ENCODE data around the gene SPATA33. TPM values are rescaled to one million over a fixed set of nuclear protein-coding genes. Genes with fewer than 3 reads are reported as not detected.

The SPATA33 gene
- total RNA-seq, 1 donor from 2014 or later = 13.8 TPM

DNA sequence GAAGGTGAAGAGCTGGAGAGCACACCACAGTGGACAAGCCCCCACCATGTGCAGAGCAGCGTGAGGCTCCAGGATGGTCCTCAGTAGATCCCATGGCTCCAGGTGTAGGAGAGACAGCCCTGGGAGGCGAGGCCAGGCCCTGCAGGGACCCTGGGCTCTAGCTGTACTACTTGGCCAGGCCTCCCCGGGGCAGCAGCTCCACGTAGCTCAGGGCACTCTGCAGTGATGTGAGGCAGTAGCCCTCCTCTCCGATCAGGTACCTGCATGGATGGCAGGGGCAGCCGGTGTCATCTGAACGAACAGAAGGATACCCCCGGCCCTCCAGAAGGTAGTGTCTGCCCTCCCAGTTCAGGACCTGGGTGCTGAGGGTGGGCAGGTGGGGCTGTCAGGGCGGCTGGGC lies 50.1 kb downstream of the SPATA33 start:
- DNase-seq (ENCODE audit: low spot score) = no peak
- no peak overlapping the region for H3K27ac Mint-ChIP-seq (ENCODE audit: unreplicated experiment)
- H3K36me3 Mint-ChIP-seq (ENCODE audit: low read depth, unreplicated experiment) = no peaks in the 10 kb centered on the region
- no peaks in the 10 kb centered on the region for H3K9me3 Mint-ChIP-seq (ENCODE audit: unreplicated experiment)
- H3K4me3 Mint-ChIP-seq (ENCODE audit: unreplicated experiment) = no peak overlapping the region
- H3K4me1 Mint-ChIP-seq (ENCODE audit: unreplicated experiment) = no peaks in the 10 kb centered on the region
- TF ChIP-seq, protein P1, sequence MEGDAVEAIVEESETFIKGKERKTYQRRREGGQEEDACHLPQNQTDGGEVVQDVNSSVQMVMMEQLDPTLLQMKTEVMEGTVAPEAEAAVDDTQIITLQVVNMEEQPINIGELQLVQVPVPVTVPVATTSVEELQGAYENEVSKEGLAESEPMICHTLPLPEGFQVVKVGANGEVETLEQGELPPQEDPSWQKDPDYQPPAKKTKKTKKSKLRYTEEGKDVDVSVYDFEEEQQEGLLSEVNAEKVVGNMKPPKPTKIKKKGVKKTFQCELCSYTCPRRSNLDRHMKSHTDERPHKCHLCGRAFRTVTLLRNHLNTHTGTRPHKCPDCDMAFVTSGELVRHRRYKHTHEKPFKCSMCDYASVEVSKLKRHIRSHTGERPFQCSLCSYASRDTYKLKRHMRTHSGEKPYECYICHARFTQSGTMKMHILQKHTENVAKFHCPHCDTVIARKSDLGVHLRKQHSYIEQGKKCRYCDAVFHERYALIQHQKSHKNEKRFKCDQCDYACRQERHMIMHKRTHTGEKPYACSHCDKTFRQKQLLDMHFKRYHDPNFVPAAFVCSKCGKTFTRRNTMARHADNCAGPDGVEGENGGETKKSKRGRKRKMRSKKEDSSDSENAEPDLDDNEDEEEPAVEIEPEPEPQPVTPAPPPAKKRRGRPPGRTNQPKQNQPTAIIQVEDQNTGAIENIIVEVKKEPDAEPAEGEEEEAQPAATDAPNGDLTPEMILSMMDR (IDR thresholded peaks at IDR 0.05; ENCODE audit: unreplicated experiment) = no peak
- peaks cover 7% of the 10 kb centered on the region for H3K27me3 Mint-ChIP-seq (ENCODE audit: unreplicated experiment)

DNA sequence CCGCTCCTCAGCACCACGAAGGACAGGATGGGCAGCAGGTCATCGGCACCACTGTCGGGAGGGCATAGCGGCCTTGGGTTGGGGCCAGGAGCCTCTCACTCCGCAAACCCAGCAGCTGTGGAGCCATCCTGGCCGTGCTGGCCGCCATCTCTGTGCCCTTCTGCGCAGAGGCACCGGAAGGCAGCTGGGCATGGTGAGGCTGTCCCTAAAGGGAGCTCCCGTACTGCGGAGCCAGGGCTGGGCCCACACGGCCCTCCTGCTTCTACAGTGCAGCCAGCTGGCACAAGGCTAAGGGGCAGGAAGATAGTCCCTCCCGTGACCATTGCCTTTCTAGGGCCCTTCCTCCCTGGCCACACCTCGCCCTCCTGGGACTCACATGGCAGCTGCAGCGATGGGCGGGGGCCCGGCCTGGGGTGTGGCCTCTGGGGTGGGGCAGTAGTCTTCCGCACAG lies 50.9 kb downstream of the SPATA33 start:
- Mint-ChIP-seq H3K9me3 (ENCODE audit: unreplicated experiment) (no peaks in the 10 kb centered on the region), H3K4me3 (ENCODE audit: unreplicated experiment) (no peak overlapping the region), H3K27me3 (ENCODE audit: unreplicated experiment) (peaks cover 3% of the 10 kb centered on the region), H3K36me3 (ENCODE audit: low read depth, unreplicated experiment) (no peaks in the 10 kb centered on the region), H3K4me1 (ENCODE audit: unreplicated experiment) (no peaks in the 10 kb centered on the region), H3K27ac (ENCODE audit: unreplicated experiment) (no peak overlapping the region)
- DNase-seq (ENCODE audit: low spot score) = no peak
- TF ChIP-seq, protein P1 (IDR thresholded peaks at IDR 0.05; ENCODE audit: unreplicated experiment) = no peak

DNA sequence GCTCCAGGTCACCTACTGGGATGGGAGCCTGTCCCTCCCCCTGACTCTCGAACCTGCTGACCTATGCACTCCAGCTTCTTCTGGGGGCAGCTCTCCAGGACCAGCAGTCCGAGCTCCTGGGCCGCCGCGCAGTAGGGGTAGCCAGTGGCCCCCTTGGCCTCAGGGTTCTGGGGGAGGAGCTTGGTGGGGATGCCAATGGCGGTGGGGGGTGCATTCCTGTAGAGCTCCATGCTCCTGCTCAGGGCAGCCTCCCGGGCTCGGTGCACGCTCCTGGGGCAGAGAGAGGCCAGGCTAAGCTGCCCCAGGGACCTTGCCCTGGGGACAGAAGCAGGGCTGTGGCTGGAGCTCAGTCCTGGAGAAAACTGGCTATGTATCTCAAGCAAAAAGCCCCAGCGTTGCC lies 51.5 kb downstream of the SPATA33 start:
- Mint-ChIP-seq H3K27ac (ENCODE audit: unreplicated experiment) (no peak overlapping the region), H3K27me3 (ENCODE audit: unreplicated experiment) (peaks cover 2% of the 10 kb centered on the region), H3K36me3 (ENCODE audit: low read depth, unreplicated experiment) (no peaks in the 10 kb centered on the region), H3K4me1 (ENCODE audit: unreplicated experiment) (no peaks in the 10 kb centered on the region), H3K9me3 (ENCODE audit: unreplicated experiment) (no peaks in the 10 kb centered on the region), H3K4me3 (ENCODE audit: unreplicated experiment) (no peak overlapping the region)
- DNase-seq (ENCODE audit: low spot score) = no peak
- TF ChIP-seq, protein P1 (IDR thresholded peaks at IDR 0.05; ENCODE audit: unreplicated experiment) = no peak

DNA sequence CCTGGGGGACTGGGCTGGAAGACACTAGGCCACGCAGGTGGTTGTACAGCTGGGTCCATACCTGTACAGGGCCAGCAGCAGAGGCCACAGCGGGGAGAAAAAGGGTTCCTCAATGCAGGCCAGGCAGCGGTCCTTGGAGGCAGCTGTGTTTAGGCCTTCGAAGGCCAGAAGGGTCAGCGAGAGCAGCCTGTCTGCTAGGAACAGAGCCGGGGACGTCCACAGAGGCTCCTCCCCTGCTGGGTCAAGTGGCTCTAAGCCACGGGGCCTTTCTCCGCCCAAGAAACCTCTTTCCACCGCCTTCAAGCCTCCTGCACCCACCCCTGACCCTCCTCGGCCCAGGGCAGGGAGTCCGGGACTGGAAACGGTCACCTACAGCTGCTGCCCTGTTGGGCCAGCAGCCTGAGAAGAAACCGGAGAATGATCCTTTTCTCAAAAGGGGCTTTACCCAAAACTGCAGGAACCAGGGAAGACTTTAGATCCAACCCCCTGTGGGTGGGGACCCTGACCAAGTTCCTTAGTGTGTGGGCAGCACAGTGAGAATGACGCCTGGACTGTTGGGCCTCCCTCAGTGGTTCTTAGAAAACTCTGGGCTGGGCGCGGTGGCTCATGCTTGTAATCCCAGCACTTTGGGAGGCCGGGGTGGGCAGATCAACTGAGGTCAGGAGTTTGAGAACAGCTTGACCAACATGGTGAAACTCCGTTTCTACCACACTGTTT lies 52.2 kb downstream of the SPATA33 start:
- Mint-ChIP-seq H3K4me3 (ENCODE audit: unreplicated experiment) (peak overlapping the region; percentile 15), H3K36me3 (ENCODE audit: low read depth, unreplicated experiment) (no peaks in the 10 kb centered on the region), H3K27me3 (ENCODE audit: unreplicated experiment) (peaks cover 2% of the 10 kb centered on the region), H3K4me1 (ENCODE audit: unreplicated experiment) (no peaks in the 10 kb centered on the region), H3K27ac (ENCODE audit: unreplicated experiment) (no peak overlapping the region), H3K9me3 (ENCODE audit: unreplicated experiment) (no peaks in the 10 kb centered on the region)
- TF ChIP-seq, protein P1 (IDR thresholded peaks at IDR 0.05; ENCODE audit: unreplicated experiment) = no peak
- DNase-seq (ENCODE audit: low spot score) = no peak

DNA sequence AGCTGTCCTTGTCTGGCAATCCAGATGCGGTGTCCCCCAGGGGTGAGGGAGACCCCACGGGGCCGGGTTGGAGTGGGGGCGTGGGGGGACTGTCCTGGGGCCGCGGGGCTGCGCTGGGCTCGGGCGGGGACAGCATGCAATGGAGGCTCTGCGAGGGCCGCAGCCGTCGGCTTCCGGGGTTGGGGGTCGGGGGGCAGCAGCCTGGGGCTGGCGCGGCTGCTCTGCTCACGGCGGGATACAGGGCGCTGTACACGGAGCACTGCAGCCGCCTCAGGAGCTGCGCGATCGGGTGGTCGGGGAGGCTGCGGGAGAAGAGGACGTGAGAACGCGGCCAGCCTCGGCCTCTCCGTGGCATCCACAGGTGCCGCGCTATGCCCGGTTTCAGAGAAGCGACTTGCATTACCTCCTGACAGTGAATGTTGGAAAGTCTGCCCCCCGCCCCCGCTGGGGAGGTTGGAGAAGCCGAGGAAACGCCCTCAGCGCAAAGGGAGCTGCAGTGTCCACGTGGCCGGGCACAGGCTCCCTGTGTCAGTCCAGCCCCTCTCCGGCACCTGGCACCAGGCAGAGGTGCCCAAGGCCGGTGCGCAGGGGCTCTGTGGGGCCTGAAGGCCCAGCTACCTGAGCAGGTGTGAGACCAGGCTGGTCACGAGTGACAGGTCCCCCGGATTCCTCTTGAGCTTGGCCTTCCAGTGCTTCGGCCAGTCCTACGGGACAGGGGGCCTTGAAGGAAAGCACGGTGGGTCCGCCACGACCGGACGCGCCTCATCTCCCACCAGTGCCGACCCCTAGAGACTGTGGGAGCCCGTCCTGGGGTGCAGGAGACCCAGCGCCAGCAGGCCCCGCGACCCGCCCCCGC lies 53.3 kb downstream of the SPATA33 start:
- Mint-ChIP-seq H3K4me1 (ENCODE audit: unreplicated experiment) (no peaks in the 10 kb centered on the region), H3K36me3 (ENCODE audit: low read depth, unreplicated experiment) (no peaks in the 10 kb centered on the region), H3K9me3 (ENCODE audit: unreplicated experiment) (no peaks in the 10 kb centered on the region), H3K27ac (ENCODE audit: unreplicated experiment) (no peak overlapping the region), H3K4me3 (ENCODE audit: unreplicated experiment) (no peak overlapping the region), H3K27me3 (ENCODE audit: unreplicated experiment) (peaks cover 3% of the 10 kb centered on the region)
- TF ChIP-seq, protein P1 (IDR thresholded peaks at IDR 0.05; ENCODE audit: unreplicated experiment) = no peak
- DNase-seq (ENCODE audit: low spot score) = no peak
